Regular cardiac myocyte (primary cell): ENCODE data around the gene KLF1. TPM values are rescaled to one million over a fixed set of nuclear protein-coding genes. Genes with fewer than 3 reads are reported as not detected.

Source experiments
- total RNA-seq: library from RNA; depleted of rRNA; stranded (reverse); fragments of >200 nt; gene quantifications from 2 replicates; pipeline ENCODE4 v1.2.3, GENCODE V29; 2014

The KLF1 gene
- total RNA-seq: not detected in 2 replicates

GRCh38 chr19:12886969-12887747, at the start of gene KLF1:
KLF1 (minus strand) TSS chr19:12887201; CDS start chr19:12887140, 61 bp downstream.

GRCh38 chr19:12933287-12934072, 46.5 kb upstream of the KLF1 start, which contains the start of gene FARSA:
FARSA (minus strand) TSS chr19:12933711; CDS start chr19:12933696, 15 bp downstream.

GRCh38 chr19:12890787-12891552, 4.0 kb upstream of the KLF1 start, which contains the start of gene GCDH:
GCDH (plus strand) TSS chr19:12891160; CDS start chr19:12891305, 145 bp downstream.

GRCh38 chr19:12881172-12881808, 5.7 kb downstream of the KLF1 start, which contains the start of gene DNASE2:
DNASE2 (minus strand) TSS chr19:12881449; CDS start chr19:12881375, 74 bp downstream.

GRCh38 chr19:12838182-12838885, 48.7 kb downstream of the KLF1 start, which contains the start of gene MAST1:
MAST1 (plus strand) TSS chr19:12838515; CDS start chr19:12838573, 58 bp downstream.

GRCh38 chr19:12834566-12834943, 52.4 kb downstream of the KLF1 start, which contains the start of gene RTBDN:
RTBDN (minus strand) TSS chr19:12834579; CDS start chr19:12829979, 4,600 bp downstream.

Other genes with a start within 250 kb of the KLF1 start
- gene MAN2B1, start 220.5 kb downstream of the KLF1 start, total RNA-seq: 13.8 and 32.4 TPM in 2 replicates
- 9.9 and 11.3 TPM in 2 replicates for gene WDR83, start 220.4 kb downstream of the KLF1 start, total RNA-seq
- gene DHPS, start 205.3 kb downstream of the KLF1 start, total RNA-seq: 58.6 and 74.8 TPM in 2 replicates
- gene GNG14, start 199.2 kb downstream of the KLF1 start, total RNA-seq: not detected in 2 replicates
- gene FBXW9, start 190.6 kb downstream of the KLF1 start, total RNA-seq: 3.7 and 7.9 TPM in 2 replicates
- gene TNPO2, start 163.3 kb downstream of the KLF1 start, total RNA-seq: 27.0 and 27.1 TPM in 2 replicates
- 121 and 222 TPM in 2 replicates for gene TRIR, start 152.5 kb downstream of the KLF1 start, total RNA-seq
- gene GET3, start 149.7 kb downstream of the KLF1 start, total RNA-seq: 79.8 and 154 TPM in 2 replicates
- not detected in 2 replicates for gene BEST2, start 135.4 kb downstream of the KLF1 start, total RNA-seq
- gene HOOK2, start 111.6 kb downstream of the KLF1 start, total RNA-seq: 11.1 and 18.3 TPM in 2 replicates
- 78.2 and 101 TPM in 2 replicates for gene JUNB, start 95.7 kb downstream of the KLF1 start, total RNA-seq
- gene PRDX2, start 85.4 kb downstream of the KLF1 start, total RNA-seq: 184 and 196 TPM in 2 replicates
- not detected in 2 replicates for gene THSD8, start 85.1 kb downstream of the KLF1 start, total RNA-seq
- 10.1 and 78.6 TPM in 2 replicates for gene RNASEH2A, start 80.6 kb downstream of the KLF1 start, total RNA-seq
- gene RTBDN, start 52.6 kb downstream of the KLF1 start, total RNA-seq: not detected in 2 replicates
- gene MAST1, start 48.7 kb downstream of the KLF1 start, total RNA-seq: 3.4 TPM in 1 of 2 replicates, not detected in the other
- 7.9 and 28.8 TPM in 2 replicates for gene DNASE2, start 5.8 kb downstream of the KLF1 start, total RNA-seq
- 30.4 and 48.3 TPM in 2 replicates for gene GCDH, start 4.0 kb upstream of the KLF1 start, total RNA-seq
- 0.19 and 0.28 TPM in 2 replicates for gene SYCE2, start 32.1 kb upstream of the KLF1 start, total RNA-seq
- gene FARSA, start 46.5 kb upstream of the KLF1 start, total RNA-seq: 55.8 and 94.5 TPM in 2 replicates
- 1,835 and 1,876 TPM in 2 replicates for gene CALR, start 51.4 kb upstream of the KLF1 start, total RNA-seq
- gene RAD23A, start 58.7 kb upstream of the KLF1 start, total RNA-seq: 42.6 and 75.7 TPM in 2 replicates
- 13.5 and 41.2 TPM in 2 replicates for gene GADD45GIP1, start 70.0 kb upstream of the KLF1 start, total RNA-seq
- gene DAND5, start 82.4 kb upstream of the KLF1 start, total RNA-seq: not detected in 2 replicates
- gene NFIX, start 108.3 kb upstream of the KLF1 start, total RNA-seq: 22.4 and 34.1 TPM in 2 replicates
- 2.5 and 3.3 TPM in 2 replicates for gene LYL1, start 215.7 kb upstream of the KLF1 start, total RNA-seq
- 41.4 and 43.1 TPM in 2 replicates for gene TRMT1, start 229.5 kb upstream of the KLF1 start, total RNA-seq
- gene NACC1, start 231.1 kb upstream of the KLF1 start, total RNA-seq: 28.5 and 69.6 TPM in 2 replicates